Mesodermal cell (in vitro differentiated cells): Measurements from ENCODE around the gene CACNA2D2.

Experiments
- H3K27ac ChIP-seq: 2 replicates; pipeline ENCODE4 v1.7.0; 2013; ENCODE audit warnings: mild to moderate bottlenecking, low read depth, low read length, moderate library complexity; ENCODE audit not compliant: severe bottlenecking
- H3K36me3 ChIP-seq: 2 replicates; pipeline ENCODE4 v1.7.1; 2013; ENCODE audit warnings: mild to moderate bottlenecking, low read length, moderate library complexity; ENCODE audit not compliant: control insufficient read depth, insufficient read depth
- H3K4me1 ChIP-seq: one replicate; pipeline ENCODE4 v1.7.1; 2013; ENCODE audit warnings: mild to moderate bottlenecking, low read length; ENCODE audit not compliant: insufficient read depth, control insufficient read depth, poor library complexity, severe bottlenecking
- H3K4me3 ChIP-seq: 2 replicates; pipeline ENCODE4 v1.7.0; 2013; ENCODE audit warnings: low read length, control low read depth, mild to moderate bottlenecking; ENCODE audit not compliant: insufficient read depth, poor library complexity, severe bottlenecking; ENCODE audit errors: extremely low read depth
- H3K9me3 ChIP-seq: 2 replicates; pipeline ENCODE4 v1.7.1; 2013; ENCODE audit warnings: mild to moderate bottlenecking, low read length, moderate library complexity; ENCODE audit not compliant: control insufficient read depth
- WGBS, 2 experiments: methylation state at CpG; one replicate each; pipeline ENCODE4 v1.1.5; 2013; ENCODE audit warnings: missing lambda C conversion rate in 2 of 2; ENCODE audit not compliant: insufficient coverage in 2 of 2; 5-methylcytosine and 5-hydroxymethylcytosine counted together

The CACNA2D2 gene

GRCh38 chr3:50423543-50423942 is 79.9 kb downstream of the CACNA2D2 start:
- Histone ChIP-seq H3K9me3 (no peaks in the 10 kb centered on the region), H3K4me1 (peaks cover 11% of the 10 kb centered on the region), H3K27ac (no peak overlapping the region), H3K36me3 (no peaks in the 10 kb centered on the region), H3K4me3 (no peak overlapping the region)
- WGBS, 2 experiments: 84 to 92% methylated on average over 7 of the region's 7 CpGs

- peaks cover 20% of the 10 kb centered on the region for H3K4me1 ChIP-seq
- no peaks in the 10 kb centered on the region for H3K36me3 ChIP-seq
- no peak overlapping the region for H3K27ac ChIP-seq
- WGBS, 2 experiments: 60 to 92% methylated on average over 1 of the region's 1 CpG
- H3K4me3 ChIP-seq: no peak overlapping the region
- no peaks in the 10 kb centered on the region for H3K9me3 ChIP-seq
Observed at GRCh38 chr3:50422153-50422552, 81.3 kb downstream of the CACNA2D2 start.

- H3K9me3 ChIP-seq: no peaks in the 10 kb centered on the region
- H3K4me3 ChIP-seq: no peak overlapping the region
- H3K27ac ChIP-seq: no peak overlapping the region
- no peaks in the 10 kb centered on the region for H3K36me3 ChIP-seq
- H3K4me1 ChIP-seq: peaks cover 20% of the 10 kb centered on the region
- 89 to 96% methylated on average over 11 of the region's 18 CpGs for WGBS, 2 experiments
Observed at GRCh38 chr3:50419595-50420370, 83.7 kb downstream of the CACNA2D2 start.

- H3K27ac ChIP-seq: no peak overlapping the region
- WGBS, 2 experiments: 40 to 89% methylated on average over 1 to 4 of the region's 4 CpGs
Observed at GRCh38 chr3:50418850-50419249, 84.6 kb downstream of the CACNA2D2 start.

GRCh38 chr3:50417637-50418033 is 85.8 kb downstream of the CACNA2D2 start:
- H3K27ac ChIP-seq: no peak overlapping the region
- 84 to 87% methylated on average over 3 to 4 of the region's 4 CpGs for WGBS, 2 experiments
- H3K4me3 ChIP-seq: no peak overlapping the region
- no peaks in the 10 kb centered on the region for H3K36me3 ChIP-seq
- peaks cover 20% of the 10 kb centered on the region for H3K4me1 ChIP-seq
- H3K9me3 ChIP-seq: no peaks in the 10 kb centered on the region

More at GRCh38 chr3:50418850-50419249, 84.6 kb downstream of the CACNA2D2 start:
- Histone ChIP-seq H3K9me3 (no peaks in the 10 kb centered on the region), H3K36me3 (no peaks in the 10 kb centered on the region), H3K4me3 (no peak overlapping the region), H3K4me1 (peaks cover 20% of the 10 kb centered on the region)

GRCh38 chr3:50416736-50417636 is 86.4 kb downstream of the CACNA2D2 start:
- Histone ChIP-seq H3K9me3 (no peaks in the 10 kb centered on the region), H3K27ac (no peak overlapping the region), H3K4me1 (peaks cover 20% of the 10 kb centered on the region), H3K36me3 (no peaks in the 10 kb centered on the region), H3K4me3 (no peak overlapping the region)
- WGBS, 2 experiments: 84 to 94% methylated on average over 3 to 6 of the region's 9 CpGs

- no peaks in the 10 kb centered on the region for H3K9me3 ChIP-seq
- peaks cover 29% of the 10 kb centered on the region for H3K4me1 ChIP-seq
- WGBS, 2 experiments: 94 to 100% methylated on average over 4 to 5 of the region's 5 CpGs
- no peaks in the 10 kb centered on the region for H3K36me3 ChIP-seq
- no peak overlapping the region for H3K4me3 ChIP-seq
- H3K27ac ChIP-seq: no peak overlapping the region
Observed at GRCh38 chr3:50415816-50416215, 87.6 kb downstream of the CACNA2D2 start.

- Histone ChIP-seq H3K4me3 (no peak overlapping the region), H3K27ac (no peak overlapping the region), H3K36me3 (no peaks in the 10 kb centered on the region), H3K4me1 (peaks cover 29% of the 10 kb centered on the region), H3K9me3 (no peaks in the 10 kb centered on the region)
- 75 to 78% methylated on average over 4 of the region's 4 CpGs for WGBS, 2 experiments
Observed at GRCh38 chr3:50415061-50415460, 88.4 kb downstream of the CACNA2D2 start.

GRCh38 chr3:50414616-50415015 is 88.8 kb downstream of the CACNA2D2 start:
- H3K36me3 ChIP-seq: no peaks in the 10 kb centered on the region
- H3K4me3 ChIP-seq: no peak overlapping the region
- peaks cover 28% of the 10 kb centered on the region for H3K4me1 ChIP-seq
- no peak overlapping the region for H3K27ac ChIP-seq
- 91 to 93% methylated on average over 11 to 12 of the region's 14 CpGs for WGBS, 2 experiments
- no peaks in the 10 kb centered on the region for H3K9me3 ChIP-seq

GRCh38 chr3:50412231-50412754 is 91.1 kb downstream of the CACNA2D2 start:
- Histone ChIP-seq H3K4me3 (no peak overlapping the region), H3K27ac (no peak overlapping the region)
- 84 to 87% methylated on average over 8 to 10 of the region's 11 CpGs for WGBS, 2 experiments

More at GRCh38 chr3:50412231-50412754, 91.1 kb downstream of the CACNA2D2 start:
- Histone ChIP-seq H3K4me1 (peaks cover 8% of the 10 kb centered on the region), H3K36me3 (no peaks in the 10 kb centered on the region), H3K9me3 (no peaks in the 10 kb centered on the region)
